ENCODE results near the gene CEP162.
"Not testable (repeated sequence)": the region's sequence is repeated elsewhere in the genome, so short reads cannot be mapped to it uniquely, and the experiment has no call there.

Gene CEP162

DNA sequence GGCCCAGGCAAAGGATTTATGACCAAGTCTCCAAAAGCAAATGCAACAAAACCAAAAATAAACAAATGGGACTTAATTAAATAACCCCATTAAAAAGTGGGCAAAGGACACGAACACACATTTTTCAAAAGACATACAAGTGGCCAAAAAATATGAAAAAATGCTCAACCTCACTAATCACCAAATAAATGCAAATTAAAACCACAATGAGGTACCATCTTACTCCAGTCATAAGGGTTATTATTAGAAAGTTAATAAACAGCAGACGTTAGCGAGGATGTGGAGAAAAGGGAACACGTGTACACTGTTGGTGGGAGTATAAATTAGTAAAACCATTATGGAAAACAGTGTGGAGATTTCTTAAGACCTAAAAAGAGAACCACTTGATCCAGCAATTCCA is 71.1 kb downstream of the CEP162 start:
- no peak for DNase-seq (ENCODE audit: low spot score)

- no peak for DNase-seq (ENCODE audit: low spot score)
Measured at GRCh38 chr6:84151669-84152068, 75.8 kb downstream of the CEP162 start.

- no peak for DNase-seq (ENCODE audit: low spot score)
Measured at GRCh38 chr6:84150705-84151104, 76.7 kb downstream of the CEP162 start.

DNA sequence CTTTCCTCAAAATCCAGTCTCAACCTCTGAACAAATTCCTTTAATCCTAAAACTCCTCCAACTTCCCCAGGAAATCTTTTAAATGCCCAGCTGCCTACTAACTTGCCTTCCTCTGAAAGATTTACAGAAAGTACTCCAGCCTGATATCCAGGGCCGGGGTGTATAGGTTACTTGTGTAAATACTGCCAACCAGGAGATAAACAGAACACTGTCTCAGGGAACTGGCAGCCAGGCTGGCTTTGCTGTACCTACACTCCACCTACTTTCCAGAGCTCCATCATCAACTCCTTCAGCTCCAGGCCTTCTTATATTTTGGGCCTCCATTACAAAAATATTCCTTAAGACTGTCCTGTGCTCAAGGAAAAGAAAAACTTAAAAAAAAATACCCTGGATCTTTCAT is 85.9 kb downstream of the CEP162 start:
- no peak for DNase-seq (ENCODE audit: low spot score)

GRCh38 chr6:84139311-84139710 is 88.1 kb downstream of the CEP162 start:
- DNase-seq (ENCODE audit: low spot score): no peak

- DNase-seq (ENCODE audit: low spot score): no peak
Measured at GRCh38 chr6:84137989-84138575, 89.4 kb downstream of the CEP162 start.

DNA sequence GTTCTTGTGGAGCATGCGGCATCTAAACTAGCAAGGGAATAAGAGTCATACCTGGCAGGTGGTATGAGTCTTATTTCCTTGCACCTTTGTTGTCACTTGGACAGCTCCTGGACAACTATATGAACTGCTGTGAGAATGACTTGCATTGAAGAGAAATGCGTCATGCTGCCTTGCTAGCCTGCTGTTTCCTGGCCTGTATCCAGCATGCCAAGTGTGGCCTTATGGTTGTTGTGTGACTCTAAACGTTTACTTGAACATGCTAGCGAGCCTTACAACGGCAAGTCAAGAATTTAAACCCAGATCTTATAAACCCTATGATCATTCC is 90.4 kb downstream of the CEP162 start:
- no peak for DNase-seq (ENCODE audit: low spot score)

DNA sequence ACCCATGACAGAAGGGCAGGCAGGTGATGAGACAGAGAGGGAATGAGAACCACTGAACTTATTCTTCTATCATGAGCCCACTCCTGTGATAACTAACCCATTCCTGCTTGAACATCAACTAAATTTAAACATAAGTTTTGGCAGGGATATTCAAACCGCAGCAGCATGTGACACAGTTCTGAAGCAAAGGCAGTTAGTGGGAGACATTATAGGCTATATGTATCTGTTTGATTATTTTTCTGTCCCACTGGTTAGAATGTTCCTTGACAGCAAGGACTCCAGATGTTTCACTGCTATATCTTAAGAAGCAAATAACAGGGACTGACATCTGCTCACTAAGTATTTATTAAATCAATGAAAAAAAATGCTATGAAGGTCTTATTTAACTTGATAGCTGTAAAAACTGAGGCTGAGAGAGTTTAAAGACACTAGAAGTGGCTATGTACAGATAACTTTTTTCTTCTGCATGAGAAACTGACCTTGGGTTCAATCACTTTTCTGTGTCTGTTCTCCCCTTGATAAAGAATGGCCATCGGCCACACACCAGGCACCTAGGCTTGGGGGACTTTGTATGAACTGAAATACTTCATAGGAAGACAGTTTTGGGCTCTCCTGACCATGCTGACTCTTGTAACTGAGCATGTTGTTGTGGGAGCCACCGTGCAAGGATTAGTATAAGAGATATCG is 90.9 kb downstream of the CEP162 start:
- DNase-seq (ENCODE audit: low spot score): no peak

- DNase-seq (ENCODE audit: low spot score): no peak
Measured at GRCh38 chr6:84135291-84135690, 92.2 kb downstream of the CEP162 start.

GRCh38 chr6:84133385-84133784 is 94.1 kb downstream of the CEP162 start:
- not testable (repeated sequence) for DNase-seq (ENCODE audit: low spot score)

DNA sequence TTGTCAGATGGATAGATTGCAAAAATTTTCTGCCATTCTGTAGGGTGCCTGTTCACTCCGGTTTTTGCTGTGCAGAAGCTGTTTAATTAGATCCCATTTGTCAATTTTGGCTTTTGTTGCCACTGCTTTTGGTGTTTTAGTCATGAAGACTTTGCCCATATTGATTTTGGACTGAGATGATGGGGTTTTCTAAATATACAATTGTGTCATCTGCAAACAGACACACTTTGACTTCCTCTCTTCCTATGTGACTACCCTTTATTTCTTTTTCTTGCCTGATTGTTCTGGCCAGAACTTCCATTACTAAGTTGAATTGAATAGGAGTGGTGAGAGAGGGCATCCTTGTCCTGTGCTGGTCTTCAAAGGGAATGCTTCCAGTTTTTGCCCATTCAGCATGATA is 97.9 kb downstream of the CEP162 start:
- not testable (repeated sequence) for DNase-seq (ENCODE audit: low spot score)

DNA sequence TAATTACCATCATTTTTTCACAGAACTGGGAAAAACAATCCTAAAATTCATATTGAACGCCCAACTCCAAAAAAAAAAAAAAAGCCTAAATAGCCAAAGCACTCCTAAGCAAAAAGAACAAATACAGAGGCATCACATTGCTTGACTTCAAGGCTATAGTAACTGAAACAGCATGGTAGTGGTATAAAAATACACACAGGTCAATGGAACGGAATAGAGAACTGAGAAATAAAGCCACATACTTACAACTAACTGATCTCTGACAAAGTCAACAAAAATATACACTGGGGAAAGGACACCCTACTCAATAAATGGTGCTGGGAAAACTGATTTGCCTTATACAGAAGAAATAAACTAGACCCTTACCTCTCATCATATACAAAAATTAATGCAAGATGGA is 104.3 kb downstream of the CEP162 start:
- no peak for DNase-seq (ENCODE audit: low spot score)

GRCh38 chr6:84119277-84119676 is 108.2 kb downstream of the CEP162 start:
- no peak for DNase-seq (ENCODE audit: low spot score)

- DNase-seq (ENCODE audit: low spot score): no peak
Measured at GRCh38 chr6:84118191-84118590, 109.3 kb downstream of the CEP162 start.

DNA sequence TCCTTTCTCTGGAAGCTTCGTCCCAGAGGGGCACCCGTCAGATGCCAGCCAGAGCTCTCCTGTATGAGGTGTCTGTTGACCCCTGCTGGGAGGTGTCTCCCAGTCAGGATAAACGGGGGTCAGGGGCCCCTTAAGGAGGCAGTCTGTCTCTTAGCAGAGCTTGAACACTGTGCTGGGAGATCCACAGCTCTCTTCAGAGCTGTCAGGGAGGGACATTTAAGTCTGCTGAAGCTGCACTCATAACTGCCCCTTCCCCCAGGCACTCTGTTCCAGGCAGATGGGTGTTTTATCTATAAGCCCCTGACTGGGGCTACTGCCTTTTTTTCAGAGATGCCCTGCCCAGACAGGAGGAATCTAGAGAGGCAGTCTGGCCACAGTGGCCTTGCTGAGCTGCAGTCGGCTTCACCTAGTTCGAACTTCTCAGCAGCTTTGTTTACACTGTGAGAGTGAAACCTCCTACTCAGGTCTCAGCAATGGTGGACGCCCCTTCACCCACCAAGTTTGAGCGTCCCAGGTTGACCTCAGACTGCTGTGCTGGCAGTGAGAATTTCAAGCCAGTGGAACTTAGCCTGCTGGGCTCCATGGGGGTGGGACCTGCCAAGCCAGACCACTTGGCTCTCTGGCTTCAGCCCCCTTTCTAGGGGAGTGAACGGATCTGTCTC is 112.4 kb downstream of the CEP162 start:
- DNase-seq (ENCODE audit: low spot score): not testable (repeated sequence)

DNA sequence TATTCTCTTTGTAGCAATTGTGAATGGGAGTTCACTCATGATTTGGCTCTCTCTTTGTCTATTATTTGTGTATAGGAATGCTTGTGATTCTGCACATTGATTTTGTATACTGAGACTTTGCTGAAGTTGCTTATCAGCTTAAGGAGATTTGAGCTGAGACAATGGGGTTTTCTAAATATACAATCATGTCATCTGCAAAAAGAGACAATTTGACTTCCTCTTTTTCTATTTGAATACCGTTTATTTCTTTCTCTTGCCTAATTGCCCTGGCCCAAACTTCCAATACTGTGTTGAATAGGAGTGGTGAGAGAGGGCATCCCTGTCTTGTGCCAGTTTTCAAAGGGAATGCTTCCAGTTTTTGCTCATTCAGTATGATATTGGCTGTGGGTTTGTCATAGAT is 116.1 kb downstream of the CEP162 start:
- not testable (repeated sequence) for DNase-seq (ENCODE audit: low spot score)

GRCh38 chr6:84107495-84107894 is 119.9 kb downstream of the CEP162 start:
- no peak for DNase-seq (ENCODE audit: low spot score)

DNA sequence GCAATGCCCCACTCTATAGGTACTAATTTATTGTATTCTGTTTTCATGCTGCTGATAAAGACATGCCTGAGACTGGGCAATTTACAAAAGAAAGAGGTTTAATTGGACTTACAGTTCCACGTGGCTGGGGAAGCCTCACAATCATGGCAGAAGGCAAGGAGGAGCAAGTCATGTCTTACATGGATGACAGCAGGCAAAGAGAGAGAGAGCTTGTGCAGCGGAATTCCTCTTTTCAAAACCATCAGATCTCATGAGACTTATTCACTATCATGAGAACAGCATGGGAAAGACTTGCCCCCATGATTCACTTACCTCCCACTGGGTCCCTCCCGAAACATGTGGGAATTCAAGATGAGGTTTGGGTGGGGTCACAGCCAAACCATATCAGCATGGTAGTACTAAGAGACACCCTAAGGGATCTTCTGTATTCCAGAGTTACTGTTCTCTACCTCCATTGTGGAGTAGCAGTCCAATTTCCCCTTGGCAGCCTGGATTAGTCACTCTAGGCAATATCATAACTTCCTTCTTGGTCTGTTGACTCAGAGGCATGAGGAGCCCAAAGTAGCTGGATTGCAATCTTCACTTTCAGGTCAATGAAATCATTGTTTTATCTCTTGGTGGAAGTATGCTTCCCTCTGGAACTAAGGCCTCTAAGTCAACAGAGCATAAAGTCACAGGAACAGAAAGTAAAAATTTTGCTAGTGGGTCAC is 122.1 kb downstream of the CEP162 start:
- DNase-seq (ENCODE audit: low spot score): not testable (repeated sequence)

- no peak for DNase-seq (ENCODE audit: low spot score)
Measured at GRCh38 chr6:84103029-84103428, 124.4 kb downstream of the CEP162 start.

DNA sequence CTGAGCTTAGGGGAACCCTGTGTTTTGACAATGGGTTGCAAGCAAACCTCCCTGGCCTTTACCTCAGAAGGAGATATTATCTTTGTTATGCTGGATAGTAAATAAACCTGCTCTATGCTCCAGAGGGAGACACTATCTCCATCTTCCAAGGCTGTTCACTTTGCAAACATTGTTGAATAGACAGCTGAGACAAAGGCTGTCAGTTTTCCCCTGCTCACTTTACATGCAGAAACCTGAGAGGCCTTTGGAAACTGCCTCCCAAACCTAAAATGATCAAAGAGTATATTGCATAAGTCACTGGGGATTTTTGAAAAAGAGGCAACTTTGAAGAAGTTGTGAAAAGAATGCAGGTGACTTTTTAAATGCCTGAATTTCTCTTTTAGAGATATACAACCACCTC is 132.3 kb downstream of the CEP162 start:
- DNase-seq (ENCODE audit: low spot score): no peak

- no peak for DNase-seq (ENCODE audit: low spot score)
Measured at GRCh38 chr6:84093441-84094435, 133.7 kb downstream of the CEP162 start.

DNA sequence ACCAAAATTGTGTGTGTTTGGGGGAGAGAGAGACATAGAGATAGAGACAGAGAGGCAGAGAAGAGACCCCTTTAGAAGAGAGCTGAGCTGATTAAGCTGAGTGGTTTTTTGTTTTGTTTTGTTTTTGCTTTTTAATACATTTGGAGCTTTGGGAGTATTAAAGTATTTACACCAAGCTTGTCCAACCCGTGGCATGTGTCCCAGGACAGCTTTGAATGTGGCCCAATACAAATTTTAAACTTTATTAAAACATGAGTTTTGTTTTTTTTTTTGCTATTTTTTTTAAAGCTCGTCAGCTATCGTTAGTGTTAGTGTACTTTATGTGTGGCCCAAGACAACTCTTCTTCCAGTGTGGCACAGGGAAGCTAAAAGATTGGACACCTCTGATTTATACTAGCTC is 137.9 kb downstream of the CEP162 start:
- DNase-seq (ENCODE audit: low spot score): no peak
